Erythroblast (primary cell): ENCODE measurements around the gene LYPD6.

Experiments
- DNase-seq, 2 experiments: peaks; one replicate each; lab custom pipeline; 2025; lab: John Stamatoyannopoulos, UW
- GATA1 ChIP-seq: IDR thresholded peaks from 2 replicates; pipeline ENCODE4 v1.6.1; 2011; ENCODE audit warnings: low read depth, mild to moderate bottlenecking, control low read depth, low read length, moderate library complexity
- POLR2A ChIP-seq: IDR thresholded peaks from 2 replicates; pipeline ENCODE4 v1.6.1; 2011; ENCODE audit warnings: mild to moderate bottlenecking, low read length

LYPD6 gene

DNA sequence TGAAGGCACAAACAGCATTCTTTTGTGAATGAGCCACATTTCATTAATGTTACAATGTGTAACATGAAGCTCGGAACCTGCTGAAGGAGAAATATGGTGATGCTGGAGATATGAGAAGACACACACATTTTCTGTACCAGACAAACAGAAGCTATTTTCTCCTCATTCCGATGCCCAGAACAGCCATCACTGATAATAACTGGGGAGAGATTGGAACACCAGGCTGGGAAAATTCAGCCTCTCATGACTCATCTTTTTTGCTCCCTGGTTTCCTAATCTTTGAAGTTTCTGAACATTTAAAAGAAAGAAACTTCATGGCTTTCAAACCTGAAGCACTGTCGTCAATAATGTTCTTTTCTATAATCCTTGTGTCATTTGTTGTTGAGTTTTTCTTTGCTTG lies 110.9 kb downstream of the LYPD6 start:
- no peak for DNase-seq

DNA sequence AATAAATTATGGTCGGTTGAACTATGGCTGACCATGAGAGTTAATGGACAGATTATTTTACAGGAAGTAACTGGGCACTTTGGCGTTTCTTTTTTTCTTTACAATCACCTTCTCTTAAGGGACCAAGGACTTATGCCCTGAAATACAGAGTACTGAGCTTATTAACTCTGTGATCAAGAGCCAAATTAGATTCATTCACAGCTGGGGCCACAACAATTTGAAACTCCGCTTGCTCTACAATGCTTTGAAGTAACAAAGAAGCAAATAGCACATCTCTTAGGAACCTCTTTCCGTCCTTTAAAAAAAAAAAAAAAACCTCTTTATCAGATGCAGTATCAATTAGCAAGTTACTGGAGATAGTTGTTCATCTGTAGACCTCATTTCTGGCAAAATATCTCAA lies 112.0 kb downstream of the LYPD6 start:
- no peak for DNase-seq

More for the DNA sequence above, 110.9 kb downstream of the LYPD6 start:
- no peak for TF ChIP-seq POLR2A
- no peak for TF ChIP-seq GATA1

GRCh38 chr2:149443150-149443549 lies 112.8 kb downstream of the LYPD6 start:
- no peak for TF ChIP-seq GATA1
- TF ChIP-seq POLR2A = no peak
- no peak for DNase-seq

More for the DNA sequence above, 112.0 kb downstream of the LYPD6 start:
- TF ChIP-seq GATA1 = no peak
- TF ChIP-seq POLR2A = no peak

- TF ChIP-seq POLR2A (no peak), GATA1 (no peak)
- no peak for DNase-seq
Measured at GRCh38 chr2:149446748-149447147, 116.4 kb downstream of the LYPD6 start.

DNA sequence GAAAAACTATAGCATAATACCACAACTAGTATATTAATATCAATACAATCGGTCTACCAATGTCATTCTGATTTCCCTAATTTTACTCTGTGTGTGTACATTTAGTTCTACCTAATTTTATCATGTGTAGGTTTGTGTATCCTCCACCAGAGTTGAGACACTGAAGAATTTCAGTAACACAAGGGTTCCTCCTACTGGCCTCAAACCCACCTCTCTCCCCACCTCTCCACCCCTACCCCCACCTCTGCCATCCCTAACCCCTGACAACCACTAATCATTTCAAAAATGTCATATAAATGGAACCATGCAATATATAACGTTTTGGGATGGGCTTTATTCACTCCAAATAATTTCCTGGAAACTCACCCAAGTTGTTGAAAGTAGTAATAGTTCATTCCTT lies 117.9 kb downstream of the LYPD6 start:
- TF ChIP-seq GATA1 = no peak
- no peak for TF ChIP-seq POLR2A

GRCh38 chr2:149449017-149449416 lies 118.6 kb downstream of the LYPD6 start:
- no peak for DNase-seq
- TF ChIP-seq GATA1 (no peak), POLR2A (no peak)

More for the DNA sequence above, 117.9 kb downstream of the LYPD6 start:
- DNase-seq = no peak

- no peak for DNase-seq
- TF ChIP-seq POLR2A = no peak
Measured at GRCh38 chr2:149451417-149452165, 121.2 kb downstream of the LYPD6 start.

DNA sequence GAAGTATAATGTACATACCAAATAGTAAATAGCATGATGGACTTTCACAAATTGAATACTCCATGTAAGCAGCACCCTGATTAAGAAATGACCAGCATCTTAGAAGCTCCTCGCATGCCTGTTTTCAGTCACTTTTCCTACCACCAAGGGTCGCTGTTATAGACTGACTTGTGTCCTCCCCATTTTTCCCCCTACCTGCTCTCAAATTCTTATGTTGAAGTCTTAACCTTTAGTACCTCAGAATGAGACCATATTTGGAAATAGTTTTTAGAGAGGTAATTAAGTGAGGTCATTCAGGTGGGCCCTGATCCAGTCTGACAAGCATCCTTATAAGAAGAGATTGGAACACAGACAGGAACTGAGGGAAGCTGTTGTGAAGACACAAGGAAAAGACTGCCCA lies 125.9 kb downstream of the LYPD6 start:
- no peak for TF ChIP-seq GATA1
- no peak for TF ChIP-seq POLR2A
- DNase-seq = no peak

GRCh38 chr2:149458502-149458901 lies 128.1 kb downstream of the LYPD6 start:
- TF ChIP-seq GATA1 (no peak), POLR2A (no peak)
- DNase-seq = no peak

DNA sequence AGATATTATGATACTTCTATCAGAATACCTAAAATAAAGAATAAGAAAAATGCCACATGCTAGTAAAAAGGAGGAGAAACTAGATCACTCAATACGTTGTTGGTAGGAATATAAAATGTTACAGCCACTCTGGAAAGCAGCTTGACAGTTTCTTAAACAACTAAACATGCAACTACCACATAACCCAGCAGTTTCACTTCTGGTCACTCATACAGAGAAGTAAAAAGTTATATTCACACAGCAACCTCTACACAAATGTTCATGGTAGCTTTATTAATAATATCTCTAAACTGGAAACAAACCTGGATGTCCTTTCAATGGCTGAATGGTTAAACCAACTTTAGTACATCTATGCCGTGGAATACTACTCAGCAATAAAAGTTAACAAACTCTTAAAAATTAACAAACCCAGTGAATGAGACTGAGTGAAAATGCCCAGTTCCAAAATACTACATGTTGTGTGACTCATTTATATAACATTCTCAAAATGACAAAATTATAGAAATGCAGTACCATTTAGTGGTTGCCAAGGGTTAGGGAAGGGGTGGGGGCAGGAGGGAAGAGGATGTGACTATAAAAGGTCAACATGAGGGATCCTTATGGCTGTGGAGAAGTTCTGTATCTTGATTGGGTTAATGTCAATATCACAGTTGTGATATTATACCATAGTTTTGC lies 133.1 kb downstream of the LYPD6 start:
- TF ChIP-seq GATA1 (no peak), POLR2A (no peak)

DNA sequence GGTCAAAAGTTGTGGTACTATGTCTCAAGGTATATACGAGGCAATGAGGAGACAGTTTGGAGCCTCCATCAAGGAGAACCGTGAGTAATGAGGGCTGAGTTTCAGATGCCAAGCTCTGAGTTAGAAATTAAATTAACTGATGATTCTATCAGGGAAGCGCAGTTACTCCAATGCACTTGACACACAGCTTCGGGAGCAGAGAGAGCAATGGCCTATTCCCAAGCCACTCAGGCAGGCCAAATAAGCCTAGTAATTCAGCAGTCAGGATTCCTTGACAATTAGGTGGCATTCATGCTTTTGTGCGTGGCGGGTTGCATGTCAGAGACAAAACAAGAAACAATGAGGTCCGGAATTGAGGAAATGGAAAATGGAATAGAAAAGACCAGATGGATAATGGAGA lies 134.0 kb downstream of the LYPD6 start:
- TF ChIP-seq GATA1 (no peak), POLR2A (no peak)
- DNase-seq = no peak

More for the DNA sequence above, 133.1 kb downstream of the LYPD6 start:
- no peak for DNase-seq

GRCh38 chr2:149465873-149466272 lies 135.5 kb downstream of the LYPD6 start:
- no peak for DNase-seq
- no peak for TF ChIP-seq POLR2A
- no peak for TF ChIP-seq GATA1

DNA sequence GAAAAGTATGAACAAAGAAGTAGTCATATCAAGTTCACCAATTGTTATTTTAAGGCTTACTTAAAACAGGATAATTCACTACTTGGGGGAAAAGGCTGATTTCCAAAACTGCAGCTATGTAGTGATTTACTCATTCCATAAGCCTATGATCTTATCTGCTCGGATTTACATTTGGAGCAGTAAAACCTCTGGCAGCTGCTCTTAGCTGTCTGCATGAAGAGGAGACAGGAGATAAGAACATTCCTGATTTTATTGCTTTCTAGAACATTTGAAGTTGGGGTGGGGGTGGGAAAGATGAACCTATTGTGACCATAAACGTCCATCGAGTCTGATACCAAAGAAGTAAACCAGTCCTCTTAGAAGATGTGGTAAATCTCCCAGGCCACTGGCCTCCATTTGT lies 136.2 kb downstream of the LYPD6 start:
- TF ChIP-seq GATA1 = no peak
- TF ChIP-seq POLR2A = no peak
- no peak for DNase-seq

GRCh38 chr2:149467436-149467835 lies 137.0 kb downstream of the LYPD6 start:
- no peak for DNase-seq
- no peak for TF ChIP-seq POLR2A
- no peak for TF ChIP-seq GATA1
